Inflammatory macrophage treated with lipopolysaccharide for 1 hour (primary cell): ENCODE data around the gene RSL1D1.
"Not testable (repeated sequence)": the region's sequence is repeated elsewhere in the genome, so short reads cannot be mapped to it uniquely, and the experiment has no call there.

ENCODE experiments used
- DNase-seq, 2 donors: peaks; one replicate each; pipeline ENCODE4 v3.0.0-alpha.2; 2020 to 2022

RSL1D1 gene

GRCh38 chr16:11797166-11797956 is 54.0 kb downstream of the RSL1D1 start, which contains the start of gene ZC3H7A:
Gene ZC3H7A (minus strand): TSS chr16:11797258. CDS start chr16:11782354, 14,904 bp downstream.
- peak; percentile 97 for DNase-seq

DNA sequence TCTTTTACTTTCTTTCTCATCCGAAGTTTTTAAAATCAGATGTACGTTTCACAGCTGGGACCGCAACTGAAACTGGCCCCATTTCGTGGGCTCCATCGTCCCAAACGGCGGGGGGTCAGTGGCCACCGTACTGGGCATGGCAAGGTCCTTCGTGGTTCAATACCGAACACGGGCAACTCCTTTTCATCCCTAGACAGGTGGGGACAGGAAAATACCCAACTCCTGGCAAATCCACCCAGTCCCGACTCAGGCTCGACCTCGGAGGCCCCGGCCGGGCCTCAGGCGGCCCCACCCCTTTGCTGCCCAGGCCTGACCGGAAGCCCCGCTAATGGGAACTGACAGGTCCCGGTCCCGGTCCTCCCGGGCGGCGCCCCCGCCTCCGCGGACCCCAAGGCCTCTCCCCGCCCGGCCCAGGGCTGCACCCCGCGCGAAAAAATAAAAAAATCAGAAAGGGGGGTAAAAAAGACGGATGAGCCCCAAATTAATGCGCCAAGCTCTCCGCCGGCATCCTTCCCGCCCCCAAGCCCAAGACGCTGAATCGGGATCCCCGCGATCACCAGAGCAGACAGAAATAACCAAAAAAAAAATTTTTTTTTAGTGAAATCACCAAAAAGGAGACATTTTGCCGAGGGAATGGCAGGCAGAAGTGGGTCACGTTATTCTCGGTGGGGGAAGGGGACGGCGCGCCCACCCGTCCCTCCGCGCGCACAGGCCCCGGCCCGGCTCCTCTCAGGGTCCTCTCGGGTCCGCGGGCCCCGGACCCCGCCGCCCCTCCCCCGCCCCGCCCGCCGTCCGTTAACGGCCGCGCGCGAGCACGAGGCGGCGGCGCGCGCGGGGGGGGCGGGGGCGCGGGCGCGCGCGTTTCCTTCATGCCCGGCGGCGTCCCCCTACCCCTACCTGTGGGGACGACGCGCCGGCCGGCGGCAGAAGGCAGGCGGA is 54.8 kb downstream of the RSL1D1 start:
- peak; percentile 51 to 52 for DNase-seq

- DNase-seq, result no peak
Measured at GRCh38 chr16:11795887-11796226, 55.5 kb downstream of the RSL1D1 start.

DNA sequence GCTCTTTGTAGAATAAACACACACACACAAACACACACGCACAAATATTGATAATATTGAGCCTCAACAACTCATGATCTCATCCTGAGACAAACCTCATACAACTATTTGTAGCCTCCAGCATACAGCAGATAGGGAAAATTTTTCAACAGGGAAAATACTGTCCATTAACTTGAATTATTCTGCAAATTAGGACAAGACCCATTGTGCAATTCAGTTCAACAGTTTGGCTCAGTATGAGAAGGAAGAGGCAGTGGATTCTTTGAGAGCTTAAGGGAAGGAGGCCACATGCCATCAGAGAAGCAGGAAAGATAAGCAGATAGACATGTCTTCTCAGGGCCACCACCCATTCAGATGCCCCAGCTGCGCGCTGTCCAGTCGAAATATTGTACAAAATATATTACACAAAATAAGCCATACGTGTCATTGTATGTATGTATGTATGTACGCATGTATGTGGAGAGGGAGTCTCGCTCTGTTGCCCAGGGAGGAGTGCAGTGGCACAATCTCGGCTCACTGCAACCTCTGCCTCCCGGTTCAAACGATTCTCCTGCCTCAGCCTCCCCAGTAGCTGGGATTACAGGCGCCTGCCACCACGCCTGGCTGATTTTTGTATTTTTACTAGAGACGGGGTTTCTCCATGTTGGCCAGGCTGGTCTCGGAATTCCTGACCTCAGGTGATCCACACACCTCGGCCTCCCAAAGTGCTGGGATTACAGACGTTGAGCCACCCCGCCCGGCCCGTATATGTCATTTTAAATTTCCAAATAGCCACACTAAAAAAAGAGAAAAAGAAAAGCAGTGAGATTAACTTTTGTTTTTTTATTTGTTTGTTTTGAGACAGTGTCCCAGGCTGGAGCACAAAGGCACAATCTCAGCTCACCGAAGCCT is 56.1 kb downstream of the RSL1D1 start:
- DNase-seq, result no peak

- DNase-seq, result no peak
Measured at GRCh38 chr16:11794447-11794846, 56.9 kb downstream of the RSL1D1 start.

DNA sequence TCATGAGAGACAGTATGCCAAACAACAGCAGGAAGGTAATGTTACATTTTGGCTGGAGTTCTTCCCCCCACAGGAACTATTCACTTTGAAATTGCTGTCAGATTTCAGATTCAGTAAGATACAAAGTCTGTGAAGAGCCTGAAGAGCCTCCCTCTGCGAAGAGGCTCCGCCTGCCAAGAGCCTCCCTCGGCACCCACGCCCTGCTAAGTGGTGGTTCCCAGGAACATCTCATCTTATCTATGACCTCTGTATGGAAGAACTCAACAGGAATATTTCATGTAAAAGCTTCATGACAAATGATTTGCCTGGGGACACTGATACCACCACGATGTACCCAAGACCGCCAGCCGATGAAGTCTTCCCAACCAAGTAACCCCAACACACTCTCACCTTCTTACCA is 57.5 kb downstream of the RSL1D1 start:
- DNase-seq, result no peak

DNA sequence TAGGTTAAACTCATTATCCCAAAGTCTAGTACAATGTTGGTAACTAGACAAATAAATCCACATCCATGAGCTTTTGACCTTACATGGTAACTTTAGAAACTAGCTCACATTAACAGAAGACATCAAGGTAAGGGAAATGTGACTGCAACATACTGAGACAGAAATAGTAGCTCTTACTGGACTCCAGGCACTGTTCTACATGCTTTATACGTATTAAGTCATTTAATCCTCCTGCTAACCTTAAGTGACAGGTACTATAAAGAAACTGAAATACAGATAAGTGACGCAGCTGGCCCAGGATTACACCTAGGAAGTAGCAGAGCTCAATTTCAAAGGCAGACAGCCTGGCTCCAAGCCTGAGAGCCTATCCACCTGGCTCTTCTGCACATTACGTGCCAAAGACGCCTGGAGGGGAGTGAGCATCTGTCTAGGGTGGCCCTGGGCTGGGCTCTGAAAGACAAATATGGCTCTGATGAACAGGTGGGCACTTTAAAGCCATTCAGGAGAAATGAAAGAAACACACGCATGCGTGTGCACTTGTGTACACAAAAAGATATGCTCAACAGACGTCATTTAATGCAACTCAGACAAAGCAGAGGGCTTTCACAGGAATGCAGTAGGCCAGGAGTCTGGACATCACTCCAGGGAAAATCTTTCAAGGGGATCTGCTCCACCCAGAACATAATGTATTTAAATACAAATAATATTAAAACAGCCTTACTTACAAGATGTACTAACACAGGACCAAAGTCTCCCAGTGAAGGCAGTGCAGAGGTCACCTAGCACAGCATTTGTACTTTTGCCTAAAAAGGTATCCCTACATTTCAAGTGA is 58.7 kb downstream of the RSL1D1 start:
- DNase-seq, result no peak

DNA sequence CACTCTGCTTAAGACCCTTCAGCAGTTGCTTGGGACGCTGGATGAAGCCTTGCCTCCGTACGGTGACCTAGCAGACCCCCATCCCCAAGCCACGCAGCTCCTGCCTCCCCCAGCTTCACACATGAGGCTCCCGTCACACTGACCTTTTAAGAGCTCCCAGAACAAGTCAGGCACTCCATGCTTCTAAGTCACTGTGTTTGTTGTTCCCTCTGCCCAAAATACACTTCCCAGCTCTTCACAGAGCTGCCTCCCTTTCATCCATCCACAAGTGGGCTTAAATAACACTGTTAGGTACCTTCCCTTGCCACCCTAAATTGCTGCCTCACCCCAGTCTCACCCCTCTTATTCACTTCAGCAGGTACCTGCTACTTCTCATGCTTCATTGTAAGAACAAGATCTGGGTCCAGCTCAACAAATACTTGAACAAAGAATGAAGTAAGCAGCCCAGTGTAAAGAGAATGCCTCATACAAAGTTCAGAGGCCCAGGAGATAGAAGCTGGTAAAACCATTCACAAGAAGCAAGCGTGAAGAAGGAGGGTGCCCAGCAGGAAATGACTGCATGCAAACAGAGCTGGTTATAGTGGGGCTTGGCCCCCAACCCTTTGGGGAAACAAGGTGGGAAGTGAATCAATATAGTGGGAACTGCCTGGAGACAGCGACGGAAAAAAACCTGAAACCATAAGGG is 60.1 kb downstream of the RSL1D1 start:
- DNase-seq, result no peak

DNA sequence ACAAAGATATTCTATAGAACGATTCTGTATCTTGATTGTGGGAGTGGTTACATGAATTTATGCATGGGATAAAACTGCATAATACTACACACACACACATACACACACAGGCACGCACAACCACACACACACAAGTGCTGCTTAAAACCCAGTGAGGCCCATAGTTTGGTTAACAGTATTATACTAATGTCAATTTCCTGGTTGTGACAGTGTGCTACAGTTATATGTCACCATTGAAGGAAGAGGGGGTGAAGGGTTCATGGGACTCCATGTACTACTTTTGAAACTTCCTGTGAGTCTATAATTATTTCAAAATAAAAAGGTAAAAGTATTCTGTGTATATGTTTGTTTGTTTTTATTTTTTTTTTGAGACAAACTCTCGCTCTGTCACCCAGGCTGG is 62.4 kb downstream of the RSL1D1 start:
- DNase-seq, result no peak

DNA sequence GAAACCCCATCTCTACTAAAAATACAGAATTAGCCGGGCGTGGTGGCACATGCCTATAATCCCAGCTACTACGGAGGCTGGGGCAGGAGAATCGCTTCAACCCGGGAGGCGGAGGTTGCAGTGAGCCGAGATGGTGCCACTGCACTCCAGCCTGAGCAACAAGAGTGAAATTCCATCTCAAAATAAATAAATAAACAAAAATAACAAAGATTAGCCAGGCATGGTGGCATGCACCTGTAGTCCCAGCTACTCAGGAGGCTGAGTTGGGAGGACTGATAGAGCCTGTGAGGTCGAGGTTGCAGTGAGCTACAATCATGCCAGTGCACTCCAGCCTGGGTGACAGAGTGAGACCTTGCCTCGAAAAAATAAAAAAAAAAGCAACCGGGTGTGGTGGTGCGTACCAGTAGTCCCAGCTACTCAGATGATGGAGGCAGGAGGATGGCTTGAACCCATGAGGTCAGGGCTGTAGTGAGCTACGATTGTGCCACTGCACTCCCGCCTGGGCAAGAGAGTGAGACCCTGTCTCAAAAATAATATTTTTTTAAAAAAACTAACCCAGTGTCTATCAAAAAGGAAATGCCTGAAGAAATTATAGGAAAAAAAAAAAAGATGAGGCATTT is 66.3 kb downstream of the RSL1D1 start:
- DNase-seq, result not testable (repeated sequence)

DNA sequence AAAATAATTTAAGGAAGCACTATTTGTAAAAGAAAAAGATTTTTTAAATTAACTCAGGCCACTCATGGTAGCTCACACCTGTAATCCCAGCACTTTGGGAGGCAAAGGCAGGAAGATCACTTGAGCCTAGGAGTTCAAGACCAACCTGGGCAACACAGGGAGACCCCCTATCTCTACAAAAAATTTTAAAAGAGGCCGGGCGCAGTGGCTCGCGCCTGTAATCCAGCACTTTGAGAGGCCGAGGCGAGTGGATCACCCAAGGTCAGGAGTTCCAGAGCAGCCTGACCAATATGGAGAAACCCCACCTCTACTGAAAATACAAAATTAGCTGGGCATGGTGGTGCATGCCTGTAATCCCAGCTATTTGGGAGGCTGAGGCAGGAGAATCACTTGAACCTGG is 67.0 kb downstream of the RSL1D1 start:
- not testable (repeated sequence) for DNase-seq

GRCh38 chr16:11784038-11784369 is 67.3 kb downstream of the RSL1D1 start:
- no peak for DNase-seq
